ENCODE data around the gene ADAMTS19. TPM values are rescaled to one million over a fixed set of nuclear protein-coding genes. Genes with fewer than 3 reads are reported as not detected.

Gene ADAMTS19
- total and polyA plus RNA-seq, 2 experiments from 2014 or later: not detected

DNA sequence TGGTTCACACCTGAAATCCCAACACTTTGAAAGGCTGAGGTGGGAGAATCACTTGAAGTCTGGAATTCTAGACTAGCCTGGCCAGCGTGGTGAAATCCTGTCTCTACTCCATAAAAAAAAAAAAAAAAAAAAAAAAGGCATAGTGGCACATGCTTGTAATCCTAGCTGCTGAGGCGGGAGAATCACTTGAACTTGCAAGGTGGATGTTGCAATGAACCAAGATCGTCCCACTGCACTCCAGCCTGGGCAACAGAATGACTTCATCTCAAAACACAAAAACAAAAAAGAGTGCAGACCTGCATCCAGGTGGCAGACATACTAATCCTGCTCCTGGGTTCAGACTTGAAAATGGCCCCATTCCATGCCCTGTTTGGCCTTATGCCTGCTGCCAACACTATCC lies 21.8 kb upstream of the ADAMTS19 start:
- Histone ChIP-seq H3K27ac (no peak overlapping the region), H3K4me1 (ENCODE audit: insufficient read depth) (no peaks in the 10 kb centered on the region)

DNA sequence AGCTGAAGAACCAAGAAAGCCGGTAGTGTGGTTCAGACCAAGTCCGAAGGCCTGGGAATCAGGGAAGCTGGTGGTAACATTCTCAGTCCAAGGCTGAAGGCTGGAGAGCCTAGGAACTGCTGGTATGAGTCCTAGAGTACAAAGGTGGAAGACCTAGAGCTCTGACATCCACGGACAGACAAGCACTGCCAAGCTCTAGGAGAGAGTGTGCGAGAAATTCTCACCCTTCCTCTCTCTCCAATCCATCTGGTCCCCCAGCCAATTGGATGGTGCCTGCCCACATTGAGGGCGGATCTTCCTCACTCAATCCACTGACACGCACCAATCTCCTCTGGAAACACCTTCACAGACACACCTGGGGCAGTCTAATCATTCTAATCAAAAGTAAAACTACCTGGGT lies 19.7 kb upstream of the ADAMTS19 start:
- Histone ChIP-seq H3K9ac (no peak overlapping the region), H3F3A (ENCODE audit: insufficient read depth) (no peaks in the 10 kb centered on the region), H3K79me2 (ENCODE audit: insufficient read depth) (no peaks in the 10 kb centered on the region), H4K20me1 (ENCODE audit: insufficient read depth) (no peaks in the 10 kb centered on the region), H3K27ac (no peak overlapping the region), H2AFZ (no peak overlapping the region), H3K4me3 (no peak overlapping the region), H3K9me2 (ENCODE audit: insufficient read depth) (no peaks in the 10 kb centered on the region), H3K9me3 (ENCODE audit: low read depth) (no peaks in the 10 kb centered on the region), H3K27me3 (replicated peaks; ENCODE audit: insufficient read depth) (no peaks in the 10 kb centered on the region), H3K4me1 (ENCODE audit: insufficient read depth) (no peaks in the 10 kb centered on the region), H3K4me2 (ENCODE audit: unreplicated experiment) (no peak overlapping the region), H3K36me3 (ENCODE audit: low read depth) (no peaks in the 10 kb centered on the region)
- 10 to 13% methylated on average over 6 of the region's 6 CpGs for WGBS, 2 experiments (ENCODE audit: low coverage in 1 of 2, low lambda C conversion rate in 2 of 2, missing lambda C conversion rate in 2 of 2)
- no peak for TF ChIP-seq EZH2phosphoT487 (IDR thresholded peaks at IDR 0.05; ENCODE audit: insufficient read depth, low read depth)
- TF ChIP-seq EZH2 (IDR thresholded peaks at IDR 0.05; ENCODE audit: insufficient read depth, poor library complexity, severe bottlenecking): no peak
- no peak for DNase-seq
- in situ Hi-C loops (cut with MboI): no loop called here

More for the DNA sequence above, 21.8 kb upstream of the ADAMTS19 start:
- no peak overlapping the region for H3K4me3 ChIP-seq
- in situ Hi-C loops (cut with MboI): no loop called here
- no peaks in the 10 kb centered on the region for H3K36me3 ChIP-seq (ENCODE audit: low read depth)
- no peaks in the 10 kb centered on the region for H4K20me1 ChIP-seq (ENCODE audit: insufficient read depth)
- 7 to 15% methylated on average over 3 of the region's 3 CpGs for WGBS, 2 experiments (ENCODE audit: low coverage in 1 of 2, low lambda C conversion rate in 2 of 2, missing lambda C conversion rate in 2 of 2)
- no peaks in the 10 kb centered on the region for H3F3A ChIP-seq (ENCODE audit: insufficient read depth)
- H3K9me3 ChIP-seq (ENCODE audit: low read depth): no peaks in the 10 kb centered on the region
- H3K79me2 ChIP-seq (ENCODE audit: insufficient read depth): no peaks in the 10 kb centered on the region
- no peak overlapping the region for H3K4me2 ChIP-seq (ENCODE audit: unreplicated experiment)
- no peak for DNase-seq
- H3K9ac ChIP-seq: no peak overlapping the region
- no peak overlapping the region for H2AFZ ChIP-seq
- no peaks in the 10 kb centered on the region for H3K9me2 ChIP-seq (ENCODE audit: insufficient read depth)
- H3K27me3 ChIP-seq (replicated peaks; ENCODE audit: insufficient read depth): no peaks in the 10 kb centered on the region
- TF ChIP-seq EZH2 (IDR thresholded peaks at IDR 0.05; ENCODE audit: insufficient read depth, poor library complexity, severe bottlenecking): no peak
- no peak for TF ChIP-seq EZH2phosphoT487 (IDR thresholded peaks at IDR 0.05; ENCODE audit: insufficient read depth, low read depth)

DNA sequence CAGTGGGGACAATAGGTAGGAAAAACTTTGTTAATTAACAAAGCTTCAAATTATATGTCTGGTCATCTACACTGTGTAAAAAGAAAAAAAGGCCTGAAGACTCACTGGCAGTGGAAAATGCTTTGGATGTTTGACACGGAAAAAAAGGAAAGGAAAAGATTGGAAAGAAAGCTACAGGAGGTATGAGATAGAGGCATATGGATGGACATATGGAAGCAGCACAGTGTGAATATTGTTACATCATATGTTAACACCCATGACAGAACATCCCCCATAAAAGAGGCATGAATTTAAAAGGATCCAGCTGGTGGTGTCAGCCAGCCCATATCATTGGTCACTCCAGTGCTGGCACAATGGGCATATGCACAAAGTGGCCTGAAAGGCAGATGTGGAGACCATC lies 19.0 kb upstream of the ADAMTS19 start:
- no peak overlapping the region for H2AFZ ChIP-seq
- no peak overlapping the region for H3K4me2 ChIP-seq (ENCODE audit: unreplicated experiment)
- no peaks in the 10 kb centered on the region for H3K36me3 ChIP-seq (ENCODE audit: low read depth)
- TF ChIP-seq EZH2 (IDR thresholded peaks at IDR 0.05; ENCODE audit: insufficient read depth, poor library complexity, severe bottlenecking) (no peak), EZH2phosphoT487 (IDR thresholded peaks at IDR 0.05; ENCODE audit: insufficient read depth, low read depth) (no peak)
- H3K4me1 ChIP-seq (ENCODE audit: insufficient read depth): no peaks in the 10 kb centered on the region
- no peak for DNase-seq
- no peaks in the 10 kb centered on the region for H3K79me2 ChIP-seq (ENCODE audit: insufficient read depth)
- H4K20me1 ChIP-seq (ENCODE audit: insufficient read depth): no peaks in the 10 kb centered on the region
- H3K9me2 ChIP-seq (ENCODE audit: insufficient read depth): no peaks in the 10 kb centered on the region
- no peaks in the 10 kb centered on the region for H3F3A ChIP-seq (ENCODE audit: insufficient read depth)
- in situ Hi-C loops (cut with MboI): no loop called here
- no peak overlapping the region for H3K4me3 ChIP-seq
- H3K27me3 ChIP-seq (replicated peaks; ENCODE audit: insufficient read depth): no peaks in the 10 kb centered on the region
- WGBS, 2 experiments (ENCODE audit: low coverage in 1 of 2, low lambda C conversion rate in 2 of 2, missing lambda C conversion rate in 2 of 2): 0% methylated on average over 1 of the region's 1 CpG
- H3K27ac ChIP-seq: no peak overlapping the region
- no peaks in the 10 kb centered on the region for H3K9me3 ChIP-seq (ENCODE audit: low read depth)
- H3K9ac ChIP-seq: no peak overlapping the region

DNA sequence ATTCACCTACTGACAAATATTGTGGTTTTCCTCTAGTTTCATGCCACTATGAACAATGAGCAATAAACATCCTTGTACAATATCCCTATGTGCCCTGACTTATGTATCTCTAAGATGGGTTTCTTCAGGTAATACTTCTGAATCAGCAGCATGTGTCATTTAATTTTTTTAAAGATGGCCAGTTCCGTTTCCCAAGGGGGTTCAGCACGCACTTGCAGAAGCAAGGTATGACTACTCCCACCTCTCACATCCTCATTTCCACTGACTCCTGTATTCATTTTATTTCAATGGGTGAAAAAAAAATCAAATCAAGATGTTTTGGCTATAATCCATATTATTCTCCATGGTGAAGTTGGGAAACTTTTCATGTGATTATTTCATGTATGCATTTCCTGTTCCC lies 14.7 kb upstream of the ADAMTS19 start:
- 35 to 47% methylated on average over 2 of the region's 2 CpGs for WGBS, 2 experiments (ENCODE audit: low coverage in 1 of 2, low lambda C conversion rate in 2 of 2, missing lambda C conversion rate in 2 of 2)
- no peak overlapping the region for H3K27ac ChIP-seq
- no peaks in the 10 kb centered on the region for H3K4me1 ChIP-seq (ENCODE audit: insufficient read depth)
- H3K4me2 ChIP-seq (ENCODE audit: unreplicated experiment): no peak overlapping the region
- H3K27me3 ChIP-seq (replicated peaks; ENCODE audit: insufficient read depth): no peaks in the 10 kb centered on the region
- H3K9ac ChIP-seq: no peak overlapping the region
- no peak overlapping the region for H3K4me3 ChIP-seq
- no peaks in the 10 kb centered on the region for H3F3A ChIP-seq (ENCODE audit: insufficient read depth)
- H3K9me3 ChIP-seq (ENCODE audit: low read depth): no peaks in the 10 kb centered on the region
- TF ChIP-seq EZH2 (IDR thresholded peaks at IDR 0.05; ENCODE audit: insufficient read depth, poor library complexity, severe bottlenecking) (no peak), EZH2phosphoT487 (IDR thresholded peaks at IDR 0.05; ENCODE audit: insufficient read depth, low read depth) (no peak)
- H4K20me1 ChIP-seq (ENCODE audit: insufficient read depth): no peaks in the 10 kb centered on the region
- no peak overlapping the region for H2AFZ ChIP-seq
- H3K79me2 ChIP-seq (ENCODE audit: insufficient read depth): no peaks in the 10 kb centered on the region
- no peak for DNase-seq
- H3K9me2 ChIP-seq (ENCODE audit: insufficient read depth): no peaks in the 10 kb centered on the region
- in situ Hi-C loops (cut with MboI): no loop called here
- H3K36me3 ChIP-seq (ENCODE audit: low read depth): no peaks in the 10 kb centered on the region

DNA sequence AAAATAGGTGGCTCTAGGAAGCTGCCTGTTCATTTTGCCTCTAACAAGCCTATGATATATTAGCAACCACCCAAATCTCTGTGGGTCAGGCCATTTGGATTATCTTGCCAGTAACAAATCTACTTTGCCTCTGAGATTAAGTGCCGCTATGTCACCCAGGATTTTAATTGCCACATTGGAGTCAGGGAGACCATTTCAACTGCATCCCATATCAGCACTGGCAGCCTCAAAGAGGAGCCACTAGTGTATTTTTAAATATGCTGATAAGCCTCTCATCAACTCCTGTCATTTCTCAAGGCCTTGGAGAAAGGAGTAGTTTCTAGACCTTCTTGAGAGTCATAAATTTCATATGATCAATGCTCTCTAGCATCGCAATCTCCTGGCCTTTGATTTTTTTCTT lies 12.1 kb upstream of the ADAMTS19 start:
- Histone ChIP-seq H3K27me3 (replicated peaks; ENCODE audit: insufficient read depth) (no peaks in the 10 kb centered on the region), H3K4me3 (no peak overlapping the region), H3K79me2 (ENCODE audit: insufficient read depth) (no peaks in the 10 kb centered on the region), H2AFZ (no peak overlapping the region), H3K4me1 (ENCODE audit: insufficient read depth) (no peaks in the 10 kb centered on the region), H3K27ac (no peak overlapping the region), H3K36me3 (ENCODE audit: low read depth) (no peaks in the 10 kb centered on the region), H4K20me1 (ENCODE audit: insufficient read depth) (no peaks in the 10 kb centered on the region), H3K4me2 (ENCODE audit: unreplicated experiment) (no peak overlapping the region), H3K9me3 (ENCODE audit: low read depth) (no peaks in the 10 kb centered on the region), H3K9me2 (ENCODE audit: insufficient read depth) (no peaks in the 10 kb centered on the region), H3F3A (ENCODE audit: insufficient read depth) (no peaks in the 10 kb centered on the region), H3K9ac (no peak overlapping the region)
- WGBS, 2 experiments (ENCODE audit: low coverage in 1 of 2, low lambda C conversion rate in 2 of 2, missing lambda C conversion rate in 2 of 2): 64 to 68% methylated on average over 2 of the region's 2 CpGs
- no peak for DNase-seq
- TF ChIP-seq EZH2 (IDR thresholded peaks at IDR 0.05; ENCODE audit: insufficient read depth, poor library complexity, severe bottlenecking): no peak
- in situ Hi-C loops (cut with MboI): no loop called here
